ENCODE data around the gene EEIG2. TPM values are rescaled to one million over a fixed set of nuclear protein-coding genes. Genes with fewer than 3 reads are reported as not detected.
A peak's percentile ranks its signal among the peaks of the same experiment; 100 is the strongest.
"Not testable (repeated sequence)": the region's sequence is repeated elsewhere in the genome, so short reads cannot be mapped to it uniquely, and the experiment has no call there.

EEIG2 gene
- 61.1 TPM for total RNA-seq

- DNase-seq: peak; percentile 74
These were observed at the start of gene EEIG2 for GRCh38 chr1:108559215-108560186. Gene EEIG2, plus strand, starts transcription at chr1:108560100. Its CDS starts 329 bp downstream, at chr1:108560429.

- no peak for DNase-seq
These were observed 48.1 kb upstream of the EEIG2 start for GRCh38 chr1:108511764-108512163.

GRCh38 chr1:108512239-108513043, 47.5 kb upstream of the EEIG2 start:
- DNase-seq: no peak

GRCh38 chr1:108513044-108513415, 46.9 kb upstream of the EEIG2 start:
- DNase-seq: no peak

GRCh38 chr1:108513914-108514313, 46.0 kb upstream of the EEIG2 start:
- not testable (repeated sequence) for DNase-seq

- not testable (repeated sequence) for DNase-seq
These were observed 42.5 kb upstream of the EEIG2 start for GRCh38 chr1:108517301-108517897.

- no peak for DNase-seq
These were observed 37.9 kb upstream of the EEIG2 start for GRCh38 chr1:108521990-108522393.

GRCh38 chr1:108523829-108524228, 36.1 kb upstream of the EEIG2 start:
- no peak for DNase-seq

GRCh38 chr1:108524676-108525075, 35.2 kb upstream of the EEIG2 start:
- no peak for DNase-seq

- DNase-seq: no peak
These were observed 32.8 kb upstream of the EEIG2 start for GRCh38 chr1:108527135-108527534.

GRCh38 chr1:108527837-108528236, 32.1 kb upstream of the EEIG2 start:
- DNase-seq: no peak

- DNase-seq: no peak
These were observed 28.5 kb upstream of the EEIG2 start for GRCh38 chr1:108531444-108531843.

- no peak for DNase-seq
These were observed 27.2 kb upstream of the EEIG2 start for GRCh38 chr1:108532730-108533129.

GRCh38 chr1:108533351-108534083, 26.4 kb upstream of the EEIG2 start:
- no peak for DNase-seq

- no peak for DNase-seq
These were observed 25.1 kb upstream of the EEIG2 start for GRCh38 chr1:108534759-108535158.

- DNase-seq: not testable (repeated sequence)
These were observed 24.5 kb upstream of the EEIG2 start for GRCh38 chr1:108535315-108535897.

- not testable (repeated sequence) for DNase-seq
These were observed 23.9 kb upstream of the EEIG2 start for GRCh38 chr1:108536021-108536420.

GRCh38 chr1:108536791-108537190, 23.1 kb upstream of the EEIG2 start:
- DNase-seq: not testable (repeated sequence)

GRCh38 chr1:108537976-108538375, 21.9 kb upstream of the EEIG2 start:
- DNase-seq: no peak

- DNase-seq: no peak
These were observed 18.9 kb upstream of the EEIG2 start for GRCh38 chr1:108540977-108541376.

- DNase-seq: no peak
These were observed 18.0 kb upstream of the EEIG2 start for GRCh38 chr1:108541861-108542260.

- DNase-seq: not testable (repeated sequence)
These were observed 12.4 kb upstream of the EEIG2 start for GRCh38 chr1:108547493-108547892.

All from occipital lobe (tissue), 2 donors.